ENCODE results near the gene ATP1B2.
"Not testable (repeated sequence)": the region's sequence is repeated elsewhere in the genome, so short reads cannot be mapped to it uniquely, and the experiment has no call there.

ATP1B2 gene

DNA sequence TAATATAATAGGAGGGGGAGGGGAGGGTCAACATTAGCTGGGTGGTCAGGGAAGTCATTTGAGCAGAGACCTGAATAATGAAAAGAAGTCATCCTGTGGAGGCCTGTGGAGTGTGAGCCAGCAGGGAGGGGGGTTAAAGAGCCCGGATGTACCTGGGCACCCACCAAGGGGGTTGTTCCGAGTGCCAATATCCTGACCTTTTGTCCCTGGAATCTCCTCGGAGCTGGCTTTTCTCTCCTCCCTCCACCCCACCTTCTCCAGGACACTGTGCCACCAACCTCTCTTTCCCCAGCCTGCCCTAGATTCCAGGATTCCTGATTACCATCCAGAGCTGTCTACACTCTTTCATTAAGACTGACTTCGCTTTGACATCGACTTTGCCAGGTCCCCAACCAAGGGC, 14.6 kb upstream of the ATP1B2 start:
- no peak for DNase-seq

DNA sequence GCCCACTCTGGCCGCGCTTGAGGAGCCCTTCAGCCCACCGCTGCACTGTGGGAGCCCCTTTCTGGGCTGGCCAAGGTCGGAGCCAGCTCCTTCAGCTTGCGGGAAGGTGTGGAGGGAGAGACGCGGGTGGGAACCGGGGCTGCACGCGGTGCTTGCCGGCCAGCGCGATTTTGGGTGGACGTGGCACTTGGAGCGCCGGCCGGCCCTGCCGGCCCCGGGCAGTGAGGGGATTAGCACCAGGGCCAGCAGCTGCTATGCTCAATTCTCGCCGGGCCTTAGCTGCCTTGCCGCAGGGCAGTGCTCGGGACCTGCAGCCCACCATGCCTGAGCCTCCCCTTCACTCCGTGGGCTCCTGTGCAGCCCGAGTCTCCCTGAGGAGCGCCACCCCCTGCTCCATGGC, 9.9 kb upstream of the ATP1B2 start:
- no peak for DNase-seq

DNA sequence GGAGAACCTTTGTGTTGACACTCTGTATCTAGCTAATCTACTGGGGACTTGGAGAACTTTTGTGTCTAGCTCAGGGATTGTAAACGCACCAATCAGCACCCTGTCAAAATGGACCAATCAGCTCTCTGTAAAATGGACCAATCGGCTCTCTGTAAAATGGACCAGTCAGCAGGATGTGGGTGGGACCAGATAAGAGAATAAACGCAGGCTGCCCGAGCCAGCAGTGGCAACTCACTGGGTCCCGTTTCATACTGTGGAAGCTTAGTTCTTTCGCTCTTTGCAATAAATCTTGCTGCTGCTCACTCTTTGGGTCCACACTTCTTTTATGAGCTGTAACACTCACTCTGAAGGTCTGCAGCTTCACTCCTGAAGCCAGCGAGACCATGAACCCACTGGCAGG, 9.1 kb upstream of the ATP1B2 start:
- DNase-seq, result not testable (repeated sequence)

DNA sequence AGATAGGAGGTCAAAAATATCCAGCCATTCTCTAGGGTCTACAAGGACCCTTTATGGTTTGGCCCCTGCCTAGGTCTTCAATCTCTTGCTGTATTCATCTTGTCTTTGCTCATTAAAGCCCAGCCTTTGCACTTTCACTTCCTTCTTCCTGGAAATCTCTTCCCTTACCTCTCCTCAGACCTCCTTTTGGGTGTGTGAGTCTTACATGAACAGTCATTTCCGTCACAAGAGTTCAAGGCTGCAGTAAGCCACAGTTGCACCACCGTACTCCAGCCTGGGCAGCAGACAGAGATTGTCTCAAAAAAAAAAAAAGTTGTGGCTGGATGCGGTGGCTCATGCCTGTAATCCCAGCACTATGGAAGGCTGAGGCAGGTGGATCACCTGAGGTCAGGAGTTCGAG, 6.0 kb upstream of the ATP1B2 start:
- DNase-seq, result no peak

DNA sequence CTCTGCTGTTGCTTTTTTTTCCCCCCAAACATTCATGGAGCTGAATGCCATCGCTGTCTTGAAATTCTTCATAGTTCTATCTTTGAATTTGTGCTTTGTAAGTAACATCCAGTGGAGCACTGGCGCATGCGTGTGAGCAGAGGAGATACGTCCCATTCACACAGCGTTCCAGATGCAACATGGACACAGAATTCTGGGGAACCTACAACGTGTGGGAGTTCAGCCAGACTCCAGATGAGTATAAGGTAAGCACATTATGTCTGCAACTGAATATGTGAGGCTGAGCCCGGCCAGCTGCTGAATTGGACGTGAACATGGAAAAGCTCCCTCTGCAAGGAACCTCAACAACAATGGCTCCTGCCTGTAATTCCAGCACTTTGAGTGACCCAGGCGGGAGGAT, 4.3 kb upstream of the ATP1B2 start:
- DNase-seq, result no peak

DNA sequence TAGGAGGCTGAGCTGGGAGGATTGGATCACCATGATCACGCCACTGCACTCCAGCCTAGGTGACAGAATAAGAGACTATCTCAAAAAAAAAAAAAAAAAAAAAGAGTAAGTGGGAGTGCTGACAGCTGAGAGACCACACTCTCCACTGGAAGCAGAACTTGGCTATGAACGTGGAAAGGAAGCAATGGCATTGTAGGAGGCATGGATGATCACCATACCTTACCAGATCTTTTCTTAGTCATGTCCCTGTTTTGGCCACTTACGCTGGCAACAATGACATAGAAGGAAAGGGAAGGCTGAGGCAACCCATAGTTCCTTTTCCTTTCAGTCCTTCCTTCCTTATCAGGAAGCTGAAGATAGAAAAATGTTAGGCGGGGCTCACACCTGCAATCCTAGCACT, 3.7 kb upstream of the ATP1B2 start:
- DNase-seq, result no peak

DNA sequence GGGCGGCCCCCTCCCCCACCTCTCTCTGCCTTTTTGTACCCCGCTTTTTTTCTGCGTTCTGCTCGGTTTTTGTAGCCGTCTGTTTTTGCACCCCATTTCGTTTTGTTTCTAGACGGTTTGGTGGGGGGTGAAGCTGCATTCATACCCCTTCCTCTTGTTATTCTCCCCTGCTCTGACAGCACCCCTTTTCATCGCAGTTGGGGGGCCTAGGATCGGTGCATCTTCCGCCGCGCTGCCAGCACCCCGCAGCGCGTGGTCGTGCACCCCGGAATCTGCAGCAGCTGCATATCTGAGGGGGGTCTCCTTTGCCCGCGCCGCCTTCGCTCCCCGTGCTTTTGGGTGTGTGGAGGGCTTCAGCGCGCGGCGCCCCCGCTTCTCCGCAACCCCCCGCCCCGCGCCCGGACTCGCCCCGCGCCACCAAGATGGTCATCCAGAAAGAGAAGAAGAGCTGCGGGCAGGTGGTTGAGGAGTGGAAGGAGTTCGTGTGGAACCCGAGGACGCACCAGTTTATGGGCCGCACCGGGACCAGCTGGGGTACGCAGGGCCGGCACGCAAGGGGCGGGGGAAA, 455 bp downstream of the ATP1B2 start:
- DNase-seq, result no peak

DNA sequence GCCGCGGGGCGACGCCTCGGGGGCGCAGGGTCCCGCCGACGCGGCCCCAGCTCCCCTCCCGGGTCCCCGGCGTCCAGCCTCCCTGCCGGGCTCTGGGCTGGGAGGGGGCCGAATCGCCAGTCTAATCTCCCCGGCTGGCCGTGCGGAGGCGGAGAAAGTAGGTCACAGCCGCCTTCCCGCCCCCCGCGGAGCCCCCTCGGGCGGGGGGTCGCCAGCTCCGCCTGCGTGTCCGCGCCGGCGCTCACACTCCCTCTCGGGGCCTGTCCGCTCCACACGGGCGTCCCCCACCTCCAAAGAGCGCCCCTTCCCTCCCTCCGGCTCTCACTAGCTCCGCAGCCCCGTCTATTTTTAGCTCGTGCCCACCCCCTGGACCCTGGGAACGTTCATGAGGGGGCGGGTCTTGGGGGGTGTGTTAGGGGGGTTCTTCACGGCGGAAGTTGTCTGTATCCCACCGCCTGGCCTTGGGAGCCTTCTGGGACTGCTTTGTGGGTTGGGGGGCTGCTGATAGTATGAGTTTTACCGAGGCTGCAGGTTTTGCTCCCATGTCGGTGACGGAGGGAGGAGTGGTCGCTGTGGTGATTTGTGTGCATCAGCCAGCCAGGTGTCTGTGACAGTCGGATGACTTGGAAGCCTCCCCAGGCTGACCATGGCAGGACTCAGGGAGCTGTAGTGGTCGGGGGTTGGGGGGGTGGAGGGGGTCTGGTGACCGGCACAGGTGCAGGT, 1.1 kb downstream of the ATP1B2 start:
- DNase-seq, result no peak

DNA sequence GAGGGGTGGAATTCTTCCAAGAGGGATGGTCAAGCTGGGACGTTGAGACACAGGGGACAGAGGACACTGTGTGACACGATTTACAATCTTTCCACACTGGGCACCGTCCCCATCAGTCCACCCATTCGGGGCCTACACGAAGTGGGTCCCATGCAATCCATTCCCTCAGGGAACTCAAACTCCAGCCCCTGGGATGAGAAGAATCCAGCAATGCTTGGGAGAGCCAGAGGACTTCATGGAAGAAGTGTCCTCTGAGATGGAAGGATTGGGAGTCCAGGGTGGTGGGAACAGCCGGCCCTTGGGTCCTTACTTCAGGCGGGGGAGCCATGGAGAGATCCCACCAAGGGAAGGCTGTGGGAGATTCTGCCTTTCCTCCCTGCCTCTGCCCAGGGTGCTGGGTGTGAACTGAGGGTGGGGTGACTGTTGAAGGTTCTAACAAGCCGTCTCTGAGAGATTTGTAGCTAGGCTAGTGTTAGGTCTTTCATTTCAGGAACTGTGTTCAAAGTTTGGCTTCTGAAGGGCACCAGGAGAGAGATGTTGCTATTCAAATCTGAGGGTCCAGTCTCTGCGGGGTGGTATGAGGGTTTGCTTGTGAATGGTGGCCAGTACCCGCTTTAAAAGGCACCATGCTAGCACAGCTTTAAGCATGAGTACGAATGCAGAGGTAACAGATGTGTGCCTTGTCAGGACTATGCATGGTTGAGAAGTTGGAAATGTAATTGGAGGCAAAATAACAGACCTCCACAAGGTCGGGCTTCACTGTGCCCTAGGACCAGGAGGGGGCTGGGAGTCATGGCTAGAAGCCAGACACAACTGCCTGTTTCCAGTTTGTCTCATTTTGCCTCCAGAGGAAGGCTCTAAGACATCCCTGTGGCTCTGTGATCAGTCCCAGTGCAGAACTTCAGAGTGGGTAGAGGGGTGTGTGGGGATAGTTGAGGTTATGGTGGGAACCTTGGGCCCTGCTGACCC, 1.9 kb downstream of the ATP1B2 start:
- no peak for DNase-seq

DNA sequence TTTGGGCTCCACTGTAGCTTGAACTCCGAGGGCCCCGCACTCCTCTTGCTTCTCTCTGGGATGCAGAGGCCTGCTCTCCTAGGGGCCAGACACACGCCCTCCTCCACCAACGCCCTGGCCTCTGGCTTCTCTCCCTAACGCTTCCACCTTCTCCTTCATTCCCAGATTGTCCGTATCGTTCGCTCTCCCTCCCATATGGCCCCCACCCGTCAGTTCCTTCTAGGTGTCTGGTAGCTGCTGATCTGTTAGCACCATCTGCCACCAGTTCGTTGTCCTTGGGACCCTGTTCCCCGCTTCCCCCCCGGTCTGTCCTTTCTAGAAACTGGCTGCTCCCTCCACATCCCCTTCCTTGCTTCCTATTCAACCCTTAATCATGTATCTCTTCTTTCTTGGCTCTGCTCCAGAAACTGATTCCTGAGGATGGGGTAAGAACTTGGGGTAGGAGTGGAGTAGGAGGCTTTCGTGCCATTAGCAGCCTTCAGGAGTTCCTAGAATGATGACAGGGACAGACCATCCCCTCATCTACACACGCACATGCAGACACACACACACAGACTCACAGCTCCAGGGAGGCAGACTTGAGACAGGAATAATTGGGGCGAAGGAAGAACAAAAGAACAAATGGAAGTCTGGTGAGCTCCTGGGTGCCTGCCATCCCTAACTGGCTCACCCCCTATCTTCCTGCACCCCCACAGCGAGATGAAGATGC, 4.3 kb downstream of the ATP1B2 start:
- DNase-seq, result no peak

DNA sequence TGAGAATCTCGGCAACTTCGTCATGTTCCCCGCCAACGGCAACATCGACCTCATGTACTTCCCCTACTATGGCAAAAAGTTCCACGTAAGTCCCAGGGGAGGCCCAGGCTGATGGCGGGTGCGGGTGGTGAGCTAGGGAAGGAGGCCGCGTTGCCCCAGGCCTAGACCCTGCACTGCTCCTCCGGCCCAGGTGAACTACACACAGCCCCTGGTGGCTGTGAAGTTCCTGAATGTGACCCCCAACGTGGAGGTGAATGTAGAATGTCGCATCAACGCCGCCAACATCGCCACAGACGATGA, 4.8 kb downstream of the ATP1B2 start:
- no peak for DNase-seq

DNA sequence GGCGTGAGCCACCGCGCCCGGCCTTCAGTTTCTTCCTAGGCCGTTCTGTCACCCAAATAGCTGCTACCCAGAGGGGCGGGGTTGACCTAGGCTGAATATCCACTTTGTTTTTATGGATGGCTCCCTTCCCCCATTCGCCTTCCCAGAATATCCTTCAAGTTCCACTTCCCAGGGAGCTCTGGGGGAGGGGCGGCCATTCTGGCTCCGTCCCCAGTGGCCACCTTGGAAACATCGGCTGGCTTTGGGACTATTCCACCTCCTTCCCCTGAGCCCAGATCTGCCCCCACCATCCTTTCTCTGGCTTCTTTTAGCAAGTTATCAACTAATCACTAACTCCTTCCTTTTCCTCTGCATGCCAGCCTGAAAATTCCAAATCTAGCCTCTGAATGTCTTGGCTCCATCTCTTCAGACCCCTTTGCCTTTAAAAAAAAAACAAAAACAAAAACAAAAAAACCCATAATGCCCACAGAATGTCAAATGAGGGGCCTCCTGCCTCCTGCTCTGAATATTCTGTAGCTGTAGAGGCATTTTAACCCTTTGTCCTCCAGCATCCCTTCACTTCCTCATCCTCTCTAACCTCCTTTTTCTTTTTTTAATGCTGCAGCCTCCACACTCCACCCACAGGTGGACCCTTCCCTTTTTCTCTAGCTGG, 6.4 kb downstream of the ATP1B2 start:
- DNase-seq, result no peak

DNA sequence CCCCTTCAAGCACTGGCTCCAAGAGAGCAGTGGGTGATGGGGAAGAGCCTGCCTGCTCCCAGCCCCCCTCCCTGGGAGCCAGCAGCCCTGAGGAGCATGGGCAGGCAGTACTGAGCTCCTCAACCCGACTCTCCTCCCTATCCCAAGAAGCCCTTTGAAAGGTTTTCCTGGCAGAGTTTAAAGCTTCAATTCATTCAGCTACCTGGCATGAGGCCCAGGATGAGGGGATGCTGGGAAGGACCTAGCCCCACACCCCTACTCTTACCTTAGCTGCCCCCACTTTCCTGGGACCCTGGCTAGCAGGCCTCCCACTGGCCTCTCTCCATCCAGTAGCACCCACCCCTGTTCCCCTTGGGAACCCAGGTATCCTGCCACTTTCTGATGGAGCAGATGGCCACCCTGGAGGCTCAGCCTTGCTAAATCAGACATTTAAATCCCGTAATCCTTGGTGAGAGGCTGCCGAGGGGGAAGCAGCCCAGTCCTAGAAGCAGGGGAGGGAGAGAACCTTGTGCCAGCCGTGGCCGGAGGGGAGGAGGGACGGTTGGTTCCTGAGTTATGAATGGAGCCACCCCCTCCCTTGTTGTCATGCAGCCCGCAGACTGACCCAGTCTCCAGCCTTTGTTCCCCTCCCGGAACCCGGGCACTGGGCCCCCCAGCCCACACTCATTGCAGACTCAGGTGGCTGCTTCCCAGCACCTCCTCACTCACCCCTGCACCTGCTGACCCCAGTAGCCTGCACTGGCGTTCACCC, 17.1 kb downstream of the ATP1B2 start:
- DNase-seq, result no peak

DNA sequence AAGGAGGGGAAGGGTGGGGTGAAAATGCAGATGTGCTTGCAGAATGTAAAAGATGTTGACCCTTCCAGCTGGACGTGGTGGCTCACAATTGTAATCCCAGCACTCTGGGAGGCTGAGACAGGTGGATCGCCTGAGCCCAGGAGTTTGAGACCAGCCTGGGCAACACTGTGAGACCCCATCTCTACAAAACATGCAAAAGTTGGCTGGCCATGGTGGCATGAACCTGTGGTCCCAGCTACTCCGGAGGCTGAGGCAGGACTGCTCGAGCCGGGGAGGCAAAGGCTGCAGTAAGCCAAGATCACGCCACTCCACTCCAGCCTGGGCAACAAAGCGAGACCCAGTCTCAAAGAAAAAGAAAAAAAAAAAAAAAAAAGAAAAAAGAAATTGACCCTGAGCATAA, 17.8 kb downstream of the ATP1B2 start:
- DNase-seq, result no peak

DNA sequence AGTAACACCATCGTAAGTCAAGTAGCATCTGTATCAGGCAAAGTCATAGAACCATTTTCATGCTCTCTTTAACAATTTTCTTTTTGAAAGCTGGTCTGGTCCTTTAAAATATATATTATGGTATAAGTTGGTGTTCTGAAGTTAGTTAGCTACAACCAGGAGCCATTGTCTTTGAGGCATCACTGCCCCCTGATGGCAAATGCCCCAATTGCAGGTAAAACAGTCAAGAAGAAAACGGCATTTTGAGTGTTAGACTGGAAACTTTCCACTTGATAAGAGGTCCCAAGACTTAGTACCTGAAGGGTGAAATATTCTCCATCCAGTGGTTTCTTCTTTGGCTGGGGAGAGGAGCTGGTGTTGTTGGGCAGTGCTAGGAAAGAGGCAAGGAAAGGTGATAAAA, 22.5 kb downstream of the ATP1B2 start:
- DNase-seq, result no peak

DNA sequence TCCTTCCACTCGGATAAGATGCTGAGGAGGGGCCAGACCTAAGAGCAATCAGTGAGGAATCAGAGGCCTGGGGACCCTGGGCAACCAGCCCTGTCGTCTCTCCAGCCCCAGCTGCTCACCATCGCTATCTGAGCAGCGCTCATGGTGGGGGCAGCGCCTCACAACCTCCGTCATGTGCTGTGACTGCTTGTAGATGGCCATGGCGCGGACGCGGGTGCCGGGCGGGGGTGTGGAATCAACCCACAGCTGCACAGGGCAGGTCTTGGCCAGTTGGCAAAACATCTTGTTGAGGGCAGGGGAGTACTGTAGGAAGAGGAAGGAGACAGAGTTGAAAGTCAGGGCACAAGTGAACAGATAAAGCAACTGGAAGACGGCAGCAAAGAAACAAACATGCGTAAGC, 24.2 kb downstream of the ATP1B2 start:
- no peak for DNase-seq

DNA sequence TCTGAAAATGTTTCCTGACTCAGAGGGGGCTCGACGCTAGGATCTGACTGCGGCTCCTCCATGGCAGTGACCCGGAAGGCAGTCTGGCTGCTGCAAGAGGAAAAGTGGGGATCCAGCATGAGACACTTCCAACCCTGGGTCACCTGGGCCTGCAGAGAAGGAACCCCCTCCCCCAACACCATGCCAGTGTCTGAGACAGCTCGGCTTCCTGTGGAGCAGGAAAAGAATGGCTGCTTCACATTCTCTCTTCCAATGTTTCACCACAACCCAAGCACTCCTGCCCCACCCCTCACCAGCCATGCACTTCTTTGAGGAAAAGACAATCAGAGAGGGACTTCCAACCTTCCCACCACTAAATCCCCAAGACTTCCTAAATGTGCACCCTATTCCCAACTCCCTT, 25.8 kb downstream of the ATP1B2 start:
- DNase-seq, result no peak

DNA sequence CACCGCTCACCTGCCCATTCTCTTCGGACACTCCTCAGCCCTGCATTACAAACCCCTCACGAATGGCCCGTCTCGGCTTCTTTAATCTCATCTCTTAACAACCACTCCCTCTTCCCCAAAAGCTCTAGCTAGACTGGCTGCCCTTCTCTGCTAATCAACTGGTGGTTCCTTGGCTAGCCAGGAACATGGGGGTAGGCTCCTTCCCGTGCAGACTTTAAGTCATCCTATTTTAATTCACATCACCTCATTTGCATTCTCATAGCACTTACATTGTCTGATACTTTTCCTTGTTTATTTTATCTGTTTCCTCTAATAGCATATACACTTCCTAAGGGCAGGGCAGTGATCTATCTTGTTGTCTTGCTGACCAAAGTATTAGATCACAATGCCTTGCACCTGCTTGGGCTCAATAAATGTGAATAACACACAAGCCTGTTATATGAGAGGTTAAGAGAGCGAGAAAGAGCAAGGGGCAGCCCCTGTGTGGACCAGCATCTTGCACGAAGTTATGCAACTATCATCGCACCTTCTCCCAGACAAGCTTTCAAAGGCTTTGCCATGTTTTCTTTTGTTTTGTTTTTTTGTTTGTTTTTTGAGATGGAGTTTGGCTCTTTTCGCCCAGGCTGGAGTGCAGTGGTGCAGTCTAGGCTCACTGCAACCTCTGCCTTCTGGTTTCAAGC, 26.8 kb downstream of the ATP1B2 start:
- no peak for DNase-seq

DNA sequence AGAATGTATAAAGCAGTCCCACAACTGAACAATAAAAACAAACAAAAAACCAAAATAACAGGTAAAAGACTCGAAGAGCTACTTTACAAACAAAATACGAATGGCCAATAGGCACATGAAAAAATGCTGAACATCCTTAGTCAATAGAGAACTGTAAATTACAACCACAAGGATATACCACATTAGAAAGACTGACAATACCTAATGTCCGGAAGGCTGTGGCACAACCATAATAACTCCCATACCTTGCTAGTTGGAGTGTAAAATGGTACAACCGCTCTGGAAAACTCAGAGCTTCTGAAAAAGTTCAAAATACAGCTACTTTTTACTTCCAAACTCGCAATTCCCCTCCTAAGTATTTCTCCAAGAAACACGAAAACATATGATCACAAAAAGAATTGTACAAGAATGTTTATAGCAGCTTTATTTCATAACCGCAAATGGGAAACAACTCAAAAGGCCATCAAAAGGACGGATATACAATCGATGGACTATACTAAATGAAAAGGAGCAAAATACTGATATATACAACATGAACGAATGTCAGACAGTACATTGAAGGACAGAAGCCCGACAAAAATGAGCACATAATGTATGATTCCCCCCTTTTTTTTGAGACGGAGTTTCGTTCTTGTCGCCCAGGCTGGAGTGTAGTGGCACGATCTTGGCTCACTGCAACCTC, 34.3 kb downstream of the ATP1B2 start:
- DNase-seq, result no peak

DNA sequence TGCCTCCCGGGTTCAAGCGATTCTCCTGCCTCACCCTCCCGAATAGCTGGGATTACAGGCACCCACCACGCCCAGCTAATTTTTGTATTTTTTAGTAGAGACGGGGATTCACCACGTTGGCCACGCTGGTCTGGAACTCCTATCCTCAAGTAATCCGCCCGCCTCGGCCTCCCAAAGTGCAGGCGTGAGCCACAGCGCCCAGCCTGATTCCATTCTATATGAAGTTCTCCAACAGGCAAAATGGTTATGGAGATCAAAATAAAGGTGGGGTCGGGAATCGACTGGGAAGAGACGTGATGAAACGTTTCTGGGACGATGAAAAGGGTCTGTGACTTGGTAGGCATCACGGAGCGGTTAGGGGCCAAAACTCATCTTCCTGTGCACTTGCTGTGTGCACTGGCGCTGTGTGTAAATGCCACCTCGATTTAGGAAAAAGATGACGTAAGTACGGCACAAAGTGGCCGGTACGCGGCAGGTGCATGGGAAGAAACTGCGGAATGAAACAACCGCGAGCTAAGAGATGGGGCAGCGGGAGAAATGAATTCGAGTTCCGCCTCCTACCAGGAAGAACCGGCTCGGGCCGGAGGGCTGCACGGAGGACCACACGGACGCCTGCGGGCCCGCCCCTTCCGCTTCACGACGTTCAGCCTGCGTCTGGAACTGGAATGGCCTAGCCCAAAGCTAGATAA, 35.0 kb downstream of the ATP1B2 start:
- peak; percentile 62 for DNase-seq
